Heart right ventricle (tissue), 16 donors: Measurements from ENCODE around the gene CTBP2. TPM values are rescaled to one million over a fixed set of nuclear protein-coding genes. Genes with fewer than 3 reads are reported as not detected.

ENCODE experiments used
- ATAC-seq, 8 donors: fragments of 200-7000 bp; cut with Tn5 transposase; one replicate each; pipeline ENCODE4 v1.9.1; 2020; ENCODE audit warnings: mild to moderate bottlenecking in 8 of 8, moderate library complexity in 8 of 8, moderate number of reproducible peaks in 1 of 8
- DNase-seq, 2 donors: peaks; one replicate each; pipeline ENCODE4 v3.0.0-alpha.2; 2020
- H3K27ac ChIP-seq, 10 donors: fragments of 200-600 bp; sonication (generic) in 2 of 10; one replicate each; pipeline versions ENCODE4 v1.5.0 to v1.8.0; 2020 to 2022; ENCODE audit warnings: mild to moderate bottlenecking in 3 of 10
- H3K27me3 ChIP-seq, 7 donors: fragments of 200-600 bp; one replicate each; pipeline ENCODE4 v1.8.0; 2021 to 2022; ENCODE audit warnings: mild to moderate bottlenecking in 2 of 7
- H3K36me3 ChIP-seq, 9 donors: fragments of 200-600 bp; sonication (generic) in 1 of 9; one replicate each; pipeline versions ENCODE4 v1.5.0 to v1.8.0; 2020 to 2022; ENCODE audit warnings: mild to moderate bottlenecking in 2 of 9
- H3K4me1 ChIP-seq, 9 donors: fragments of 200-600 bp; sonication (generic) in 1 of 9; one replicate each; pipeline versions ENCODE4 v1.5.0 to v1.8.0; 2020 to 2022; ENCODE audit warnings: mild to moderate bottlenecking in 4 of 9
- H3K4me3 ChIP-seq, 10 donors: fragments of 200-600 bp; sonication (generic) in 2 of 10; one replicate each; pipeline versions ENCODE4 v1.5.0 to v1.8.0; 2020 to 2022; ENCODE audit warnings: mild to moderate bottlenecking in 7 of 10, moderate library complexity in 2 of 10
- H3K9me3 ChIP-seq, 11 donors: fragments of 200-600 bp in 10 of 11; sonication (generic) in 2 of 11; one replicate each; pipeline versions ENCODE4 v1.5.0 to v1.8.0; 2013 to 2022; ENCODE audit warnings: mild to moderate bottlenecking in 2 of 11, control low read depth in 1 of 11, moderate library complexity in 1 of 11
- CTCF ChIP-seq, 9 donors: fragments of 200-600 bp; sonication (generic) in 2 of 9; IDR thresholded peaks; one replicate each; pipeline versions ENCODE4 v1.5.0 to v1.8.0; 2021 to 2022; ENCODE audit warnings: antibody characterized with exemption in 9 of 9, mild to moderate bottlenecking in 5 of 9, moderate library complexity in 1 of 9
- WGBS, 2 donors: extraction: QIAGEN DNeasy Blood & Tissue Kit; methylation state at CpG; one replicate each; pipeline ENCODE4 v1.1.7; 2013; ENCODE audit warnings: inconsistent platforms in 1 of 2; 5-methylcytosine and 5-hydroxymethylcytosine counted together
- intact Hi-C, 10 donors: fragments of 100-400 bp; cut with DNase I; formaldehyde crosslinking; loops; one replicate each; pipeline versions ENCODE4 v1.11.1 to v1.14.2; 2022
- polyA plus RNA-seq, 2 donors: library from polyadenylated mRNA; stranded (reverse); fragments of 200-250 nt; gene quantifications; one replicate each; pipeline ENCODE4 v1.2.3, GENCODE V29; 2013
- total RNA-seq, 10 donors: library from RNA; stranded (reverse); fragmentation: NEBNext Ultra II Directional in 3 of 10; extraction: Animal tissue kit (Norgen Biotek cat#: 25700) in 3 of 10; gene quantifications; one replicate each; pipeline versions ENCODE4 v1.2.1 to v1.2.4, GENCODE V29; 2021 to 2023
- donor health status: Arrhythmogenic right ventricular cardiomyopathy.
- donor health status: ischemic (EF 13 %, LVEDD 7.1; RV severe dilation, severe dysfunction).
- donor health status: healthy with polysubstance abuse.
- donor health status: DM: no; HTN: yes; CAD: no.
- donor health status: DM: no; HTN: no; CAD: no.
- donor health status: ischemic (EF 25% LVEDD 6.9; RV normal size, moderate dysfunction).
- donor health status: ischemic (EF 25% LVEDD 5.7; RV mildly dilated, moderate dysfunction).
- donor health status: healthy.
- donor health status: DM: yes; HTN: yes; CAD: no.
- donor health status: Ischemic cardiomyopathy.
- donor health status: ischemic (EF 35%, LVEDD 5.7; RV mildly dilated, moderate dysfunction).
- donor health status: nonischemic (EF 11% LVEDD 7.7; RV severe dilation, severe dysfunction).
- donor health status: DM: yes; HTN: yes; CAD: no.
- donor health status: PGD.
- donor health status: ischemic (EF 29% LVEDD 5.4; RV normal size, mild dysfunction).
- donor health status: nonischemic (EF 23%, LVEDD 6.1; RV moderate dilation, normal function).

CTBP2 gene
- total and polyA plus RNA-seq, 12 donors: 14.7 to 36.2 (median 26.0) TPM

- ATAC-seq (peak in 1 of 8 donors; percentile 8), DNase-seq (no peak)
- intact Hi-C loops: no loop called here
- Histone ChIP-seq H3K27ac (no peak overlapping the region), H3K9me3 (no peaks in the 10 kb centered on the region), H3K27me3 (no peaks in the 10 kb centered on the region), H3K4me3 (no peak overlapping the region), H3K4me1 (peaks cover 22 to 71% (median 42%) of the 10 kb centered on the region in 9 donors), H3K36me3 (peaks cover 0 to 35% (median 0%) of the 10 kb centered on the region in 9 donors)
- 91 to 92% methylated on average over 27 of the region's 27 CpGs for whole genome bisulfite sequencing, 2 donors
- no peak for TF ChIP-seq CTCF (IDR thresholded peaks at IDR 0.05)
These were observed 127.0 kb downstream of the CTBP2 start for GRCh38 chr10:125033146-125033924.

- peaks cover 0 to 31% (median 0%) of the 10 kb centered on the region in 9 donors for H3K36me3 ChIP-seq
- no peaks in the 10 kb centered on the region for H3K27me3 ChIP-seq
- WGBS, 2 donors: 87 to 90% methylated on average over 15 of the region's 15 CpGs
- no peak for TF ChIP-seq CTCF (IDR thresholded peaks at IDR 0.05)
- intact Hi-C loops: no loop called here
- no peak overlapping the region for H3K4me3 ChIP-seq
- no peak overlapping the region for H3K27ac ChIP-seq
- ATAC-seq (no peak), DNase-seq (no peak)
- peaks cover 19 to 71% (median 39%) of the 10 kb centered on the region in 9 donors for H3K4me1 ChIP-seq
- no peaks in the 10 kb centered on the region for H3K9me3 ChIP-seq
These were observed 127.8 kb downstream of the CTBP2 start for GRCh38 chr10:125032474-125033020.

GRCh38 chr10:125030567-125031197 is 129.7 kb downstream of the CTBP2 start:
- Histone ChIP-seq H3K4me3 (no peak overlapping the region), H3K36me3 (peaks cover 0 to 40% (median 0%) of the 10 kb centered on the region in 9 donors), H3K27me3 (no peaks in the 10 kb centered on the region), H3K4me1 (peaks cover 7 to 65% (median 23%) of the 10 kb centered on the region in 9 donors), H3K9me3 (no peaks in the 10 kb centered on the region), H3K27ac (no peak overlapping the region)
- 73 to 82% methylated on average over 9 to 10 of the region's 10 CpGs for WGBS, 2 donors
- DNase-seq (no peak), ATAC-seq (no peak)
- TF ChIP-seq CTCF (IDR thresholded peaks at IDR 0.05): no peak
- intact Hi-C loops: no loop called here

GRCh38 chr10:125029584-125030242 is 130.7 kb downstream of the CTBP2 start:
- ATAC-seq (no peak), DNase-seq (no peak)
- TF ChIP-seq CTCF (IDR thresholded peaks at IDR 0.05): no peak
- Histone ChIP-seq H3K4me3 (no peak overlapping the region), H3K9me3 (no peaks in the 10 kb centered on the region), H3K36me3 (peaks cover 0 to 40% (median 0%) of the 10 kb centered on the region in 9 donors), H3K4me1 (peaks cover 0 to 65% (median 30%) of the 10 kb centered on the region in 9 donors), H3K27ac (no peak overlapping the region), H3K27me3 (no peaks in the 10 kb centered on the region)
- intact Hi-C loops: no loop called here
- WGBS, 2 donors: 95 to 96% methylated on average over 7 of the region's 7 CpGs
